Renal cortex interstitium (tissue), 15 donors: ENCODE data around the gene ZNF420. TPM values are rescaled to one million over a fixed set of nuclear protein-coding genes. Genes with fewer than 3 reads are reported as not detected.
A peak's percentile ranks its signal among the peaks of the same experiment; 100 is the strongest.
"Not testable (repeated sequence)": the region's sequence is repeated elsewhere in the genome, so short reads cannot be mapped to it uniquely, and the experiment has no call there.

Source experiments
- DNase-seq, 11 donors: peaks; one replicate each; pipeline ENCODE4 v3.0.0-alpha.2; 2013; ENCODE audit warnings: low read depth in 9 of 11, low spot score in 4 of 11; ENCODE audit errors: extremely low read depth in 1 of 11
- long read RNA-seq, 16 experiments: transcript quantifications; one replicate each; lab custom pipeline, GENCODE V29; 2026
- polyA plus RNA-seq, 3 donors: library from polyadenylated mRNA; unstranded; fragments of 120-200 nt; gene quantifications; one replicate each; pipeline ENCODE4 v1.2.1, GENCODE V29; 2013; ENCODE audit not compliant: insufficient read length in 3 of 3

The ZNF420 gene
- 10 to 100 TPM; 23.4 to 25.4 (median 24.8) TPM for polyA plus RNA-seq
- long read RNA-seq, donor 1, transcript ZNF420-202 (5 exons, 3,535 nt): major isoform, 7 of 13 reads
- long read RNA-seq, donor 1, partial matches to known transcripts: 6 of 13 reads
- long read RNA-seq, donor 1, other reads (novel, unspliced or antisense): 0 of 13 reads
- long read RNA-seq, donor 2, partial matches to known transcripts: 0 of 3 reads
- long read RNA-seq, donor 2, other reads (novel, unspliced or antisense): 0 of 3 reads
- long read RNA-seq, donor 3, transcript ZNF420-202 (5 exons, 3,535 nt): major isoform, 6 of 6 reads
- long read RNA-seq, donor 3, partial matches to known transcripts: 0 of 6 reads
- long read RNA-seq, donor 3, other reads (novel, unspliced or antisense): 0 of 6 reads
- long read RNA-seq, donor 4, partial matches to known transcripts: 41 of 41 reads
- long read RNA-seq, donor 4, other reads (novel, unspliced or antisense): 0 of 41 reads
- long read RNA-seq, donor 5, transcript ZNF420-202 (5 exons, 3,535 nt): major isoform, 8 of 81 reads
- long read RNA-seq, donor 5, partial matches to known transcripts: 68 of 81 reads
- long read RNA-seq, donor 5, other reads (novel, unspliced or antisense): 5 of 81 reads
- long read RNA-seq, donor 6, partial matches to known transcripts: 0 of 1 reads
- long read RNA-seq, donor 6, other reads (novel, unspliced or antisense): 0 of 1 reads
- long read RNA-seq, donor 7, partial matches to known transcripts: 0 of 4 reads
- long read RNA-seq, donor 7, other reads (novel, unspliced or antisense): 0 of 4 reads
- long read RNA-seq, donor 8, partial matches to known transcripts: 0 of 5 reads
- long read RNA-seq, donor 8, other reads (novel, unspliced or antisense): 0 of 5 reads
- long read RNA-seq, donor 9, partial matches to known transcripts: 0 of 2 reads
- long read RNA-seq, donor 9, other reads (novel, unspliced or antisense): 0 of 2 reads
- long read RNA-seq, donor 10, partial matches to known transcripts: 0 of 4 reads
- long read RNA-seq, donor 10, other reads (novel, unspliced or antisense): 0 of 4 reads
- long read RNA-seq, donor 11, transcript ZNF420-202 (5 exons, 3,535 nt): major isoform, 6 of 37 reads
- long read RNA-seq, donor 11, partial matches to known transcripts: 0 of 37 reads
- long read RNA-seq, donor 11, other reads (novel, unspliced or antisense): 30 of 37 reads
- long read RNA-seq, donor 12, partial matches to known transcripts: 0 of 2 reads
- long read RNA-seq, donor 12, other reads (novel, unspliced or antisense): 0 of 2 reads
- long read RNA-seq, donor 13, partial matches to known transcripts: 0 of 4 reads
- long read RNA-seq, donor 13, other reads (novel, unspliced or antisense): 0 of 4 reads
- long read RNA-seq, donor 14, partial matches to known transcripts: 0 of 3 reads
- long read RNA-seq, donor 14, other reads (novel, unspliced or antisense): 0 of 3 reads
- long read RNA-seq, donor 15, partial matches to known transcripts: 0 of 2 reads
- long read RNA-seq, donor 15, other reads (novel, unspliced or antisense): 0 of 2 reads
- long read RNA-seq, donor 16, transcript ZNF420-202 (5 exons, 3,535 nt): major isoform, 8 of 8 reads
- long read RNA-seq, donor 16, partial matches to known transcripts: 0 of 8 reads
- long read RNA-seq, donor 16, other reads (novel, unspliced or antisense): 0 of 8 reads

DNA sequence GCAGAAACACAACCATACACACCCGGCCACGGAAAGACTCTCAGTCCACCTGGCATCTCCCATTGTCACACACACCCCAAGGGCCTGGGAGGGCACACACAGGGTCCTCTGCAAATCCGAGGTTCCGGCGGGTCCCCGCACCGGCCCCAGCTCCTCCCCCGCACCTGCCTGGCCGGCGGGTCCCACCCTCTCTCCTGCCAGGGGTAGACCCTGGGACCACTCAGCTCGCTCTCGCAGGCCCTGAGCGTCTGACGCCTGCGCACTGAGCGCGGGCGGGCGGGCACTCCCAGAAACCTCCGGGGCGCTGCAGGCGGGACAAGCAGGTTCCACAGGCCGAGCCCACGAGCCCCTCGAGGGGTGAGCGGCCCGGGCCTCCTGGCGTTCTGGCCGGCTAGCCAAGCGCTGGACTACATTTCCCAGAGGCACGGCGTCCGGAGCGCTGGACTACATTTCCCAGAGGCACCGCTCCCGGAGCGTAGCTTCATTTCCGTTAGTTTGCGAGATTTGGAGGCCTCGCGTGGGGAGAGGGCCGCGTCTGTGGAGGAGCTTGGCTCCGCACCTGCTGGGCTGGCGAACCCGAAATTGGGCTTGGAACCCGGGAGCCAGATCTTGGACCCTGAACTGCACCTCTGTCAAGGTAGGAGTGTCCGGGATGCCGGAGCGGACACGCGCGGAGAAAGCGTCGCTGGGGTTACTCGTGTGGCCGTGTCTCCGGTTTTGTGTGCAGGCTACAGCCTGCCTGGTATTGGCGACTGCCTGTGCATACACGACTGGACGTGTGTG lies at the start of gene ZNF420:
Gene ZNF420 (plus strand): TSS at position 500 of the 783 bp plus-strand sequence. CDS start 10,686 bp downstream, outside the sequence.
- DNase-seq: peak; percentile 87 to 97 (median 95)

GRCh38 chr19:37045140-37045539 lies 33.1 kb upstream of the ZNF420 start:
- DNase-seq: no peak

DNA sequence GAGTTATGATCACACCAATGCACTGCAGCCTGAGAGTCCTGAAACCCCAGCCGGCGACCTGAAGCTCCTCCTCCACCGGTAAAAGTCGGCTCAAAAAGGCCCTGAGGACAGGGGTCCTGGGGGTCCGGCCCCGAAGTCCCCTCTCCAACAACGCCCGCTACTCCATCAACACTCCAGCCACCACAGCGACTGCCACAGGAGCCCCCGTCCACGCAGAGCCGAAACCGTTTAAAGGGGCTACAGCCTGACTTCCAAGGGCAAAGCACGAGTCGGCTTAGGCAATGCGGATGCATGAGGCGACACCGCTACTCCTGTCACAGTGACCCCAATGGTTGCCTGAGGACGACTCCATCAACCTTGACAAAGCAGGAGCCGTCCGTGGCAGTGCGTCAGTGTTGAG lies 22.9 kb upstream of the ZNF420 start:
- DNase-seq: no peak

- DNase-seq: no peak
Observed at GRCh38 chr19:37056776-37057175, 21.5 kb upstream of the ZNF420 start.

- no peak for DNase-seq
Observed at GRCh38 chr19:37059142-37059541, 19.1 kb upstream of the ZNF420 start.

DNA sequence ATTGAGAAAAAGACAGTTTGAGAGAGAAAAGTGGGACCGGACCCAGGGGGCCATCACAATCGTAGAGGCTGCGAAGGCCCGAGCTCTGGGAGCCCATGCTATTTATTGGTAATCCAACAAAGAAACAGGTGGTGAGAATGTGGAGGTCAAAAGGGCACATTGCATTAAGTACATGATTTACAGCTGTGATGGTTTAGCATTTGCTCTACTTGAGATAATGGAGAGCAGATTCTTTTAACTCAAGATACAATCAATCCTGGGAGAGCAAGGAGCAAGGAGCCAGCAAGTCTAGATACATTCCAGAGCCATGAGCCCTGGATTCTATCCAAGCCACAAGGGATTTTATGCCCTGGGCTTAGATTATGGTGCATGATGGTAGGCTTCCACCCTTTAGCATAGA lies 13.3 kb upstream of the ZNF420 start:
- DNase-seq: not testable (repeated sequence)

GRCh38 chr19:37074111-37074510 lies 4.1 kb upstream of the ZNF420 start:
- DNase-seq: no peak

GRCh38 chr19:37074819-37075362 lies 3.3 kb upstream of the ZNF420 start:
- no peak for DNase-seq

- DNase-seq: not testable (repeated sequence)
Observed at GRCh38 chr19:37076524-37076923, 1.7 kb upstream of the ZNF420 start.

DNA sequence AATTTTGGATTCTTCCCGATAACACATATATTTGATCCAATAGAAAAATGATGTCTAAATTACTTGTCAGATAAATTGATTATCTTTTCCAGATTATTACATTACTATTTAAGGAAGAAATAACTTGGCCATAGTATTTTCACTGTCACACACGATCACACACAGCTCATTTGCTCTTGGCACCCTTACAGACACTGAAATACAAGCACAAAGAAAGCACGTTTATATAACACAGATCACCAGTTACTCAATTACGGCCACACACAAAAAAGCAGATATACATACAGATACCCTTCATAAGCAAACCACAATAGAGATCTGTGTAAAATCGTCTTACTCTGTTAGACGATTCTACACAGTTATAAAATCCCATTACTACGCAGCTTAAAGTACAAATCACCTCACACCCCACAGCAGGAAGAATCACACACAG lies 716 bp upstream of the ZNF420 start:
- peak in 4 of 11 donors; percentile 21 to 54 (median 34) for DNase-seq

DNA sequence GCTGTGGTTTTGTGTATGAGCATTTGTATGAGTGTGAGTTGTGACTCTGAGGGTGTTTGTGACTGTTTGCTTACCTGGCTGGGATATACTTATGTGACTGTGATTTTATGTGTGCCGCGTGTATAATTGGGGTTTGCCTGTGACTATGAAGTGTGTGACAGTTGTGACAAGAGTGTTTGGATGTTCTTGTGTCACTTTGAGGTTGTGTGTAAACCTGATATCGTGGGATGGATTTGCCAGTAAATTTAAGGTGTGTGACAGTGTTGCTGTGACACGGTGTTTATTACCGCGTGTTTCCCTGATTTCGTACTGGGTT lies 442 bp downstream of the ZNF420 start:
- DNase-seq: peak in 4 of 11 donors; percentile 0 to 5 (median 2)

DNA sequence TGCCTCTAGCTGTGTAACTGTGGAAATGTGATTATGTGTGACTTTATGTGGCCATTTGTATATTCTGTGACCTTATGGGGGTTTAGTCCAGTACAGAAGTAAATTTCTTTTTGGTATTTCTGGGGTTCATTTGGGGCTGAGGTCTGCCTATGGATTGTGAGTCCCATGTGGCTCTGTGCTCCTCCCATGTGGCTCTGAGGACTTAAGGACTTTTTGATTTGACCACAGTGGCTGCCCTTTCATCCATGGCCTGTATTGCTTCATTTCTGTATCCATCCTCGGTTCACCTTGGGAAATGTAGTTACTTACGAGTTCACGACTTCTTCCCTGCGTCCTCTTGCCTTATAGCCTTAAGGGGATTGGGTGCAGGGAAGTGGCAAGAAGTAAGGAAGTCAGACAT lies 1.0 kb downstream of the ZNF420 start:
- DNase-seq: peak in 1 of 11 donors; percentile 0

GRCh38 chr19:37082307-37082706 lies 4.1 kb downstream of the ZNF420 start:
- no peak for DNase-seq

DNA sequence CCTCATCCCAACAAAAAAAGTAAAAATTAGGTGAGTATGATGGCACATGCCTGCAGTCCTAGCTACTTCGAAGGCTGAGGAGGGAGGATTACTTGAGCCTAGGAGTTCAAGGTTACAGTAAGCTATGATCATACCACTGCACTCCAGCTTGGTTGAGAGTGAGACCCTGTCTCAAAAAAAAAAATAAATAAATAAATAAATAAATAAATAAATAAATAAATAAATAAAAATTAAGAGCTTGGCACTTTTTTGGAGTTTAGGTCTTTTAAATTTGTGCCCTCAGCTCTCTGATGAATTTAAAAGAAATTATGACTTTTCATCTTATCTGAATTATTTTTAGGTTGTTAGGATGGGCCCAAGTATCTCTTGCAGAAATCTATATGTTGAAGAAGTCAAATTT lies 8.9 kb downstream of the ZNF420 start:
- no peak for DNase-seq

GRCh38 chr19:37095859-37096258 lies 17.6 kb downstream of the ZNF420 start:
- no peak for DNase-seq

DNA sequence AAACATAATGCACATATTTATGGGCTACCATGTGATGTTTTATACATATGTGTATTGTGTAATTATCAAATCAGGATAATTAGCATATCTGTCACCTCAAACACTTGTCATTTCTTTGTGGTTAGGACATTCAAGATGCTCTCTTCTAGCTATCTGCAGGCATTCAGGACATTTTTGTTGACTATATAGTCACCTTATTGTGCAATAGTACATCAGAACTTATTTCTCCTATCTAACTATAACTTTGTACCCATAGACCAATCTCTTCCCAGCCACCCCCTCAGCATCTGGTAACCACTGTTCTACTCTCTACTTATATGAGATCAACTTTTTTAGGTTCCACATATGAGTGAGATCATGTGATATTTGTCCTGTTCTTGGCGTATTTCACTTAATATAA lies 20.3 kb downstream of the ZNF420 start:
- no peak for DNase-seq

GRCh38 chr19:37104135-37104534 lies 25.9 kb downstream of the ZNF420 start:
- DNase-seq: not testable (repeated sequence)
